DMS153 treated with DMSO at 0.1 percent for 48 hours (cell line): Measurements from ENCODE around the gene DAO.

Experiments
- DNase-seq: peaks from one replicate; lab custom pipeline; 2025; ENCODE audit not compliant: unreplicated experiment; lab: John Stamatoyannopoulos, UW

Gene DAO

GRCh38 chr12:108918206-108918605, 38.3 kb downstream of the DAO start:
- no peak for DNase-seq

GRCh38 chr12:108918960-108919642, 39.2 kb downstream of the DAO start:
- no peak for DNase-seq

GRCh38 chr12:108921946-108922345, 42.1 kb downstream of the DAO start:
- no peak for DNase-seq

DNA sequence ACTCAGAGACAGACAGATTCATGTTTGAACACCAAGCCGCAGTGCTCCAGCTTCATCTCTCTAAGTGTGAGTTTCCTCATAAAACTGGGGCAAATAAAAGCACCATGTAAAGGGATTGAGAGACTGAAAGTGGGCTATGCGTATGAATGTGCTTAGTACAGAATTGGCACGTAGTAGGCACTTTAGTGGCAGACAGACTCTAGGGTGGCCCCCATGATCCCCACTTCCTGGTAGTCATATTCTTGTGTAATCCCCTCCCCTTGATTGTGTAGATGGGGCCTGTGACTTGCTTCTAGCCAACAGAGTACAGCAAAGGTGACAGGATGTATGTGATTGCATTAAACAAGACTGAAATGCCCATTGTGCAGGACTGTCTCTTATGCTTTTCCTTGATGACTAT, 43.0 kb downstream of the DAO start:
- no peak for DNase-seq

DNA sequence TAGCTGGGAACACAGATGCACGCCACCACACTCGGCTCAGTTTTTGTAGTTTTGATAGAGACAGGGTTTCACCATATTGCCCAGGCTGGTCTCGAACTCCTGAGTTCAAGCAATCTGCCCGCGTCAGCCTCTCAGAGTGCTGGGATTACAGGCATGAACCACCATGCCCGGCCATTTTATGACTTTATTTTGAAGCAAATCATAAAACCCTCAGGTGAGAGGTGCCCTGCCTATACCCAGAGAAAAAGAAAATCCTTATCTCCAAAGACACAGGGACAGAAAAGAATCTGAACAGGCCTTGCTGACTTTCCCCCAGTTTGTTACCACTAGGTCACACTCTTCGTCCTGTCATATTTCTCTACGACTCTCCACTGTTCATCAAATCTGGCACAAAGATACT, 48.8 kb downstream of the DAO start:
- no peak for DNase-seq

GRCh38 chr12:108930155-108930554, 50.3 kb downstream of the DAO start:
- no peak for DNase-seq

- no peak for DNase-seq
Measured at GRCh38 chr12:108930756-108931155, 50.9 kb downstream of the DAO start.

- DNase-seq: no peak
Measured at GRCh38 chr12:108933949-108934348, 54.1 kb downstream of the DAO start.

- no peak for DNase-seq
Measured at GRCh38 chr12:108935159-108935763, 55.4 kb downstream of the DAO start.

DNA sequence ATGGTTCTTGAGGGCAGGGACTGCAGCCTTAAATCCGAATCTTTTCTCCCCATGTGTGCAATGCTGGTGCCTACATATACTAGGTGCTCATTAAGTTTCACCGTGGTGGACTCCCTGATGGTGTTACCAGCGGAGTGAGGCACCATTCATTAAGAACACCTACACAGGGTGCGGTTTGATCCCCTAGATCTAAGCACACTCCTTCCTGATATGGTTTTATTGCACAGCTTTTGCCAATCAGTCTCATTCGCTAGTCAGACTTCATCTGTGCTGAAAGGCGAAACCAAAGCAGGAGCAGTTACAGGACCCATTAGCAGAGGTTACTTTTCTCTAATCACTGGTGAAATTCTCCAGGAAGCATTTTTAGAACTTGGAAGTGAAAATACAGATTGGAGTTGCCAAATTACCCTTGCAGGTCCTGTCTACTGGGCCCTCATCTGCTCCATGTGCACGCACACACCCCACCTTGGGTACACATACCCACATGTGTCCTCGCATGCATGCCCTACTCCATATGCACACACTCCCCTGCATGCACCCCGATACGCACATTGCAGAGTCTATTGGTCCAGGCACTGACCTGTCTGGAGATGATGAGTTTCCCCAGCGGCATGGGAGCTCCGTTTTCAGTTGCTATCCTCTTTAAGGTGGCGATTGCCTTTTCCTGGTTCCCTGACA, 58.5 kb downstream of the DAO start:
- no peak for DNase-seq

DNA sequence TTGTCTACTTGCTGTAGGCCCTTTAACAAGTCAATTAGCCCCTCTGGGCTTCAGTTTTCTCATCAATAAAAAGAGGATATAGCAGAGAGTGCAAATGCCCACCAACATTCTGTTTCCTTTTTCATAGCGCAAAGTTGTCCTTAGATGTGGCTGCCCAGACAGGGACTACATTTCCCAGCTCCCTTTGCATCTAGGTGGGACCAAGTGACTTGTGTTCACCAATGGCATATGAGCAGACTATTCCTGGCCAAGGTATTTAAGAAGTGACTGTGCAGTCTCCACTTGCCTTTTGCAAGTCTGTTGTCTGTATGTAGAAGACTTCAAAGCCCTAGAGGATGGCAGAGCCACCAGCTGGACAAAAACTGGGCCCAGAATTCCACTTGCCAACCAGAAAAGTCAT, 59.7 kb downstream of the DAO start:
- DNase-seq: no peak

DNA sequence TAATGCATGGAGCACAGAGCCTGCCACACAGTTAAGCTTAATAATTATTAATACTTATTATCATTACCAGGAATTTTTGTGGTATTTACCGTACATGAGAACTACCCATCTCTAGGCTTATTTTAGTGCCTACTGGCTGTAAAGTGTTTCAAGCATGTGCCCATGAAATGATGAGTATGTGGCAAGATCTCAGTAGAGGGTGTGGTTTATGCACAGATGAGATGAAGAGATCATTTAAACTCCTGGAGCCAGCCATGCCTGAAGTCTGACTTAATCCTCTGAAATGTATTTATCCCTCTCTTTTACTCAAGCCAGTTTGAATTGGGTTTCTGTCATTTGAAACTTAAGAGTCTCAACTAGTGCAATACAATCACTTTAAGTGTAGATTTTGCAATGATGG, 60.2 kb downstream of the DAO start:
- DNase-seq: no peak

DNA sequence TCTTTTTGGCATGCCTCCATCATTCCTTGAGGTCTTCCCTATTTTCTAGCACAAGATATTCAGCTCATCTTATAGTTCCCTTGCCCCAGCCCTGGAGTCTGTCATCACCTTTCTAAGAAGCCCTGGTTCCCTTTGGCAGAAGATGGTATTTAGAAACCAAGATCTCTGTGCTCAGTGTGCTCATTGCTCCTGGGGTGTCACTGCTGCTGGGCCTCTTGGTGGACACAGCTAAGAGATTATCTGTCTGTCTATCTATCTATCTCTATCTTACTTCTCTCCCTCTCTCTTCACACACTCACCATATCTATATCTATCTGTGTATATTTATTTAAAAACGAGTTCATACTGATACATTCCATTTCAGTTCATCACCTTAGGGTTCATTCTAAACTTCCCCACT, 67.2 kb downstream of the DAO start:
- DNase-seq: no peak

DNA sequence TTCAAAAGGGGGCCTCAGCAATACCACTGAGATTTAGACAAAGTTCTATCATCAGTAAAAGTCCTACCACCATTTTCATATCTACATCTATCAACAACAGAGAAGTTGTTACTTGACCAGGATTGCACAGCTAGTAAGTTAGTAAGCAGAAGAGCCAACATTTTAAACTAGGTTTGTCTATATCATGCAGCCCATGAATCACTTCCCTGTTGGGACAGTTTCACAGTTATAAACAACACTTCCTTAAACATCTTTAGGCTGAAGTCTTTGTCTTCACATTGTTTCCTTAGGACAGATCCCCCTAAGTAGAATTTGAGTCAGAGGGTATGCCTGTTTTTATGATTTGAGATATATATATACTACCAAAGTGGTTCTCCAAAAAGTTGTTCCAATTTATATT, 68.5 kb downstream of the DAO start:
- DNase-seq: no peak

GRCh38 chr12:108949976-108950375, 70.1 kb downstream of the DAO start:
- no peak for DNase-seq
